ENCODE measurements around the gene KIAA1143.

The KIAA1143 gene

DNA sequence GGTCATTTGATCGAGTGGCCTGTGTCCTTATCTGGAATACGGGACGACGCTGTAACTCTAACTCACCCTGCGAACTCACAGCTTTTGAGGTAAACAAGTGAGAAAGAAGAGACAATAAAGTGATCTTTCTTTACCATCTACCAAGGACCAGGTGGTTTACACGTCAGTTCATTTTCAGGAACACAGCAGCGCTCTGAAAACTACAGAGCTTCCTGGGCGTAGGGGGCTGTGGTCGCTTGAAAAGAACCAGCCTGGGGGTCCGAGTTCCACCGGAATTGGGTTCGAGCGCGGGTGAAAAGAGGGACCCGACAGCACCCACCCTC is 357 bp downstream of the KIAA1143 start:
- H3K9me3 ChIP-seq (ENCODE audit: insufficient read depth, low read depth, low read length) = peaks cover 16% of the 10 kb centered on the region; the same call in 1 of the 2 replicates
- H3K4me1 ChIP-seq (ENCODE audit: insufficient read depth, low read length) = peaks cover 5% of the 10 kb centered on the region
- 2% methylated on average over 15 of the region's 15 CpGs for WGBS
- no peaks in the 10 kb centered on the region for H3K27me3 ChIP-seq (ENCODE audit: insufficient read depth, low read length)
- peak overlapping the region; percentile 97 for H3K27ac ChIP-seq (ENCODE audit: low read depth, low read length)
- peak overlapping the region; percentile 98 for H3K9ac ChIP-seq (ENCODE audit: low read depth, low read length)
- H3K4me3 ChIP-seq (ENCODE audit: low read length) = peak overlapping the region; percentile 96
- H3K36me3 ChIP-seq (ENCODE audit: insufficient read depth, low read length) = peaks cover 54% of the 10 kb centered on the region

GRCh38 chr3:44734646-44735168 is 26.7 kb downstream of the KIAA1143 start:
- Histone ChIP-seq H3K27ac (ENCODE audit: low read depth, low read length) (no peak overlapping the region), H3K4me3 (ENCODE audit: low read length) (no peak overlapping the region), H3K9me3 (ENCODE audit: insufficient read depth, low read depth, low read length) (peaks cover 88% of the 10 kb centered on the region), H3K36me3 (ENCODE audit: insufficient read depth, low read length) (peaks cover 58% of the 10 kb centered on the region), H3K4me1 (ENCODE audit: insufficient read depth, low read length) (no peaks in the 10 kb centered on the region), H3K27me3 (ENCODE audit: insufficient read depth, low read length) (no peaks in the 10 kb centered on the region), H3K9ac (ENCODE audit: low read depth, low read length) (no peak overlapping the region)
- 95% methylated on average over 3 of the region's 3 CpGs for WGBS

DNA sequence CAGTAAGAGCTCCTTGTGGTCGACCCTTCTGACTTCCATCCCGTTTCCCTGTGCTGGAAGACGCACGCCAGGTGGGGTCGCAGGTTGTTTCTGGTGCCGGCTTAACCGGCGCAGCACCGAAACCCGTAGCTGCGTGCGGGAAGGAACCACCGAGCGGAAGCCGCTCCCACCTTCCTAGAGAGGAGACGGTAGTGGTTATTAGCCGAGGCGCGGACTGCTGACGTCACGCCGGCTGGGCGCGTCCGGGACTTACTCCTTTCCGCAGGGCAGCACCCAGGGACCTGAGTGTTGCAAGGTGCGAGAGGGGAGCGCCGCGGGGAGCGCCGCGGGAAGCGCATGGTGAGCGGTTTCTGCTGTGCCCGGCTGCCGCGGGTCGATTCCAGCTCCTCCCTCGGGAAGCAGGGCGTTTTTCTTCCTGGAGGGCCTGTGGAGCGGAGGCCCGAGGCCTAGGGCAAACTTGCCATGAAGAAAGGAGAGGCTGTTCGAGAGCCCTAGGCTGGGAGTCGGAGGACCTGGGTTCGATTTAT is 32.0 kb downstream of the KIAA1143 start, which contains the start of gene ZNF501:
Gene ZNF501, plus strand, starts transcription at position 252 of the 527 bp plus-strand sequence. CDS start 4,787 bp downstream, outside the sequence.
- peaks cover 79% of the 10 kb centered on the region for H3K9me3 ChIP-seq (ENCODE audit: insufficient read depth, low read depth, low read length)
- peak within 1 kb of the TSS; percentile 82 for H3K9ac ChIP-seq (ENCODE audit: low read depth, low read length)
- H3K4me1 ChIP-seq (ENCODE audit: insufficient read depth, low read length) = no peaks in the 10 kb centered on the region
- H3K27ac ChIP-seq (ENCODE audit: low read depth, low read length) = peak within 1 kb of the TSS; percentile 57
- peak within 1 kb of the TSS; percentile 84 for H3K4me3 ChIP-seq (ENCODE audit: low read length)
- 4% methylated on average over 46 of the region's 46 CpGs for WGBS
- peaks cover 36% of the 10 kb centered on the region for H3K36me3 ChIP-seq (ENCODE audit: insufficient read depth, low read length)
- no peaks in the 10 kb centered on the region for H3K27me3 ChIP-seq (ENCODE audit: insufficient read depth, low read length)

DNA sequence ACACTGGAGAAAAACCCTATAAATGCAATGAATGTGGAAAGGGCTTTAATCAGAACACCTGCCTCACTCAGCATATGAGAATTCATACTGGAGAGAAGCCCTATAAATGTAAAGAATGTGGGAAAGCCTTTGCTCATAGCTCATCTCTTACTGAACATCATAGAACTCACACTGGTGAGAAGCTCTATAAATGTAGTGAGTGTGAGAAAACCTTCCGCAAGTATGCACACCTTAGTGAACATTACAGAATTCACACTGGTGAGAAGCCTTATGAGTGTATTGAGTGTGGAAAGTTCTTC is 39.4 kb downstream of the KIAA1143 start:
- H3K9me3 ChIP-seq (ENCODE audit: insufficient read depth, low read depth, low read length) = peaks cover 93% of the 10 kb centered on the region
- H3K9ac ChIP-seq (ENCODE audit: low read depth, low read length) = no peak overlapping the region
- no peaks in the 10 kb centered on the region for H3K4me1 ChIP-seq (ENCODE audit: insufficient read depth, low read length)
- 100% methylated on average over 1 of the region's 1 CpG for WGBS
- H3K36me3 ChIP-seq (ENCODE audit: insufficient read depth, low read length) = peaks cover 61% of the 10 kb centered on the region
- H3K27me3 ChIP-seq (ENCODE audit: insufficient read depth, low read length) = no peaks in the 10 kb centered on the region
- H3K27ac ChIP-seq (ENCODE audit: low read depth, low read length) = no peak overlapping the region
- peak overlapping the region; percentile 12; the same call in 1 of the 2 replicates for H3K4me3 ChIP-seq (ENCODE audit: low read length)

- 97% methylated on average over 6 of the region's 10 CpGs for WGBS
- Histone ChIP-seq H3K9me3 (ENCODE audit: insufficient read depth, low read depth, low read length) (peaks cover 98% of the 10 kb centered on the region), H3K4me1 (ENCODE audit: insufficient read depth, low read length) (no peaks in the 10 kb centered on the region), H3K4me3 (ENCODE audit: low read length) (peak overlapping the region; percentile 21; the same call in 1 of the 2 replicates), H3K27ac (ENCODE audit: low read depth, low read length) (no peak overlapping the region), H3K9ac (ENCODE audit: low read depth, low read length) (no peak overlapping the region), H3K27me3 (ENCODE audit: insufficient read depth, low read length) (no peaks in the 10 kb centered on the region), H3K36me3 (ENCODE audit: insufficient read depth, low read length) (peaks cover 66% of the 10 kb centered on the region)
Observed at GRCh38 chr3:44721231-44722102, 40.0 kb downstream of the KIAA1143 start.

GRCh38 chr3:44712455-44713075 is 48.9 kb downstream of the KIAA1143 start, which contains the start of gene ZNF502:
Gene ZNF502, plus strand, starts transcription at chr3:44712660. Its CDS starts 7,602 bp downstream, at chr3:44720262.
- WGBS = 4% methylated on average over 36 of the region's 36 CpGs
- Histone ChIP-seq H3K9me3 (ENCODE audit: insufficient read depth, low read depth, low read length) (peaks cover 57% of the 10 kb centered on the region), H3K36me3 (ENCODE audit: insufficient read depth, low read length) (peaks cover 25% of the 10 kb centered on the region), H3K4me3 (ENCODE audit: low read length) (peak within 1 kb of the TSS; percentile 83), H3K4me1 (ENCODE audit: insufficient read depth, low read length) (no peaks in the 10 kb centered on the region), H3K9ac (ENCODE audit: low read depth, low read length) (peak within 1 kb of the TSS; percentile 71), H3K27ac (ENCODE audit: low read depth, low read length) (peak within 1 kb of the TSS; percentile 42; the same call in 1 of the 2 replicates), H3K27me3 (ENCODE audit: insufficient read depth, low read length) (no peaks in the 10 kb centered on the region)
